GM18870 (cell line): Measurements from ENCODE around the gene SRF.
"Not testable (repeated sequence)": the region's sequence is repeated elsewhere in the genome, so short reads cannot be mapped to it uniquely, and the experiment has no call there.

Experiments
- ATAC-seq: cut with Tn5 transposase; IDR thresholded peaks from one replicate; pipeline ENCODE4 v1.9.1; 2021; ENCODE audit warnings: moderate library complexity; ENCODE audit not compliant: unreplicated experiment

SRF gene

DNA sequence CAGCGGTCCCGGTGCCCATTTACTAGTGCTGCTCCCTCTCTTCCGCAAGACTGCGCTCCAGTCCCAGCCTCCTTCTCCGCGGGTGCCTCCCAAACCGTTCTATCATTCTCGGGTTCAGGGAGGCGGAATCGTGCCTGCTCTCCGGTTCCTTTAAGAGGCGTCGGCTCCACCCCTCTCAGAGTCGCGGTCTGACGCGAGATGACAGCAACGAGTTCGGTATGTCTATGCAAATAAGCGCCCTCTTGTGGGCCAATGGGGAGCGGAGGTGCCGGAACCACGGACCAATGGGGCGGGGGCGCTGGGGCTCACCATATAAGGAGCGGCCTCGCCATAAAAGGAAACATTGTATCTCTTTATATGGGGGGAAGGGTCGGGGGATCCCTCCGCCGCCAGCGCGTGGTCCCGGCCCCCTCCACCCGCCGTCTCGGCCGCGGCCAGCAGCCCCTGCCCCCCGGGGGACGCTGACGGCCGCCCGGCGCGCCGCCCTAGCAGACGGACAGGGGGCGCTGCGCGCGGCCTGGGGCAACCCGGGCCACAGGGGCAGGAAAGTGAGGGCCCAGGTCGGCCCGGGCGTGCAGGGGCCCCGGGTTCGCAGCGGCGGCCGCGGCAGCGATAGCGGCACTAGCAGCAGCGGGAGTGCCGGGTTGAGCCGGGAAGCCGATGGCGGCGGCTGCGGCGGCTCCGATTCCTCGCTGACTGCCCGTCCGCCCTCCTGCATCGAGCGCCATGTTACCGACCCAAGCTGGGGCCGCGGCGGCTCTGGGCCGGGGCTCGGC, at the start of gene SRF:
SRF (plus strand) TSS at position 339 of the 776 bp plus-strand sequence; CDS start at position 727, 388 bp downstream.
- peak; percentile 56 for ATAC-seq

DNA sequence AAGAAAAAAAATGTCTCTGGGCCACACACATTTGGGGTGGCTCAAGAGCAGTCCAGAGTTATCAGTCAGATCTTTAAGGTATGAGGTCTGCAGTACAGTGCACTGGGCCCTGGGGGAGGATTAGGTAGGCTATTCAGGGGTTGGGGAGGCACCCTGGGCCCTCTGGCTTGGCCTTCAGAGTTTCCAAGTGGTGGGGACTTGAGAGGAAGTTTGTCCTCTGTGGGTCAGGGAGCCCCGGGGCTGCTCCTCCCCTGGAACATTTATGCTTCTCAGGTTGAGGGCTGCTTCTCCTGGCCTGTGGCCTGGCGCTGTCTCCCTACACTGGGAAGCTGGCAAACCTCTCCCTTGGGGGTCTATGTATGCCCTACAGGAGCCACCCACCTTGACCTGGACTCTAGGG, 48.9 kb upstream of the SRF start:
- ATAC-seq: no peak

DNA sequence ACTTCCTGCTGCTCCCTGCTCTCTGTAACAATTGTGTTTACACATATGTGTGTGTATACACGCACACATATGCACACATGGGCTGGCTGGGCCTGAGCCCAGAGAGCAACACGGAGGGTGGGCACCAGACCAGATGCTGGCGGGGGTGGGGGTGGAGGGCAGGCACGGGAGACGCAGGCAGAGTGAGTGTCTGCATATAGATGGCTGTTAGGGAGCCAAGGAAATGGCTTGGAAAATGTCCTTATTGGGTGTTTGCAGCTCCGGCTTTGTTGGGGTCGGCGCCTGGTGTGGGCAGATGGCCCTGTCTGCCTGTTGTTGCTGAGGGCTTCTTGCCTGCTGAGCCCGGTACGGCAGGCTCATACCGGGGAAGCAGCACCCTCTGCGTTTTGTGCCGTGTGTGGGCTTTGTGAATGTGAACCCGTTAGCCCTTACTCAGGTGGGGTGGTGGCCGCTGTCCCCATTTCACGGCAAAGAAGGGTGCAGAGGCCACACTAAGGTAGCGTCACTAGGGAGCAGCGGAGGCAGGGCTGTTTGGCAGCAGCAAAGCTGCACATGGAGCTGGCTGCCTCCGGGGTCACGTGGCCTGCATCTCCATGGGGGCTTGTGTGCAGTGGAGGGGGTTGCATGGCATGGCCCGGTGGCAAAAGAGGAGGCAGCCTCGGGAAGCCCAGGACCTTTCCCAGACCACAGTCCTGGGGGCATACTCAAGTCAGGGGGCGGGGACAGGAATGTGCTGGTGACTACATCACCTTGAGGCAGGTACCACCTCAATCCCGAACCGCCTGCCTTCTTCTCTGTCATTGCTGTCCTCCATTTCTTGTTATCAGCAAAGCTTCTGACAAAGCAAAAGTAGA, 47.4 kb upstream of the SRF start:
- no peak for ATAC-seq

DNA sequence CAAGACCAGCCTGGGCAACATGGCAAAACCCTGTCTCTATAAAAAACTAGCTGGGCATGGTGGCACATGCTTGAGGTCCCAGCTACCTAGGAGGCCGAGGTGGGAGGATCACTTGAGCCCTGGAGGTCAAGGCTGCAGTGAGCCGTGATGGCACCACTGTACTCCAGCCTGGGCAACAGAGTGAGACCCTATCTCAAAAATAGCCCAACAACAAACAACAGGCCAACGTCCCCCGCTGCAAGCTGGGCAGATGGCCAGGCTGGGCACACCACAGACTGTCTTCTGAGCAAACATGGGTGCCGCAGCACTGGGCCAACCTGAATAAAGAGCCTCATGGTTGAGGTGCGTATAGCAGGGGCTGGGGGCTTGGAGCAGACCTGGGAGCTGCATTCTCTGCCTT, 46.6 kb upstream of the SRF start:
- ATAC-seq: no peak

DNA sequence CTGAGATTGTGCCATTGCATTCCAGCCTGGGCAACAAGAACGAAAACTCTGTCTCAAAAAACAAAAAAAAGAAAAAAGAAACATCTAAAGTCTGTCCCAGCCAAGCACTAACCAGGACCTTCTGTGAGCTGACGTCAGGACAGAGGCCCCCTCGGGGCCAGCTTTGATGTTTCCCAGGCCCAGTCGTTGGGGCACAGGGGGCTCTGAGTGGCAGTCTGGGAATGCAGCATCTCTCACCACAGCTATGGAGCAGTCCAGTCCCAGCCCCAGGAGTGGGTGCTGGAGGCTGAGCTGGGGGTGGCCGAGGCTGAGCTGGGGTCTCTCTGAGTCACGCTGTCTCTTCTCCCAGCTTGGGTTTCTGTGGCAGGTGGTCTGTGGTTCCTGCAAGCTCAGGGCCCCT, 46.0 kb upstream of the SRF start:
- ATAC-seq: no peak

DNA sequence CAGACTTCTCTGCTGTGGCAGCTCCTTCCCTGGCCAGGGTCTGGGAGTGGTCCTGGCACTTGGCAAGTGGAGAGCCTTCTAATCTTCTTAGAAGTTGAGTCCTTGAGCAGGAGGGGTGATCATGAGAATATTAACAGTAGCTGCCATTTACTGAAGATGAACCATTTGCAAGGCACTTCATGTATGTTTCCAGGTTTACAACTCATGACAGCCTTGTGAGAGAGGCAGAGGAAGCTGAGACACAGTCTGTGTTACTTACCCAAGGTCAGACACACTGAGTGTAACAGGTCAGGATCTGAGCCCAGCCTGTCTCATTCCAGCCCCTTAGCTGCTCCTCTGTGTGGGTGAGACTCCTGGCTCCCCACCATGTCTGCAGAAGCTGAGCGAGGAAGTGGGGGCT, 45.5 kb upstream of the SRF start:
- no peak for ATAC-seq

DNA sequence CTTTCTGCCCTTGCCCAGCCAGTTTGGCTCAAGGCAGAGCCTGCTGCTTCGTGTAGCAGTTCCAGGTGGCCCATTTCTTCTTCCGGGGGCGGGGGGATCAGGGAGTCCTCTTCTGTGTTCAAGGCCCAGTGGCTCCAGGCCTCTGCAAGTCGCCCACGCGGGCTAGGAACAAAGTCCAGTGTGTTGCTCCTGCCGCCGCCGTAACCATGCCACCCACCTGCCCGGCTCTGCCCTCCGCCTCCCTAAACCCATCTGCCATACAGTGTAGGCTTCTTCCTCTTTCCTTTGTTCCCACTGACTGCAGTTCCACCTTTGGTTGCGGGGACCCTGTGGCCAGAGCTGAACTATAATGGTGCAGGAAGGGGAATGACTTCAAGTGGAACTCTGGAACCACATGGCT, 43.9 kb upstream of the SRF start:
- no peak for ATAC-seq

DNA sequence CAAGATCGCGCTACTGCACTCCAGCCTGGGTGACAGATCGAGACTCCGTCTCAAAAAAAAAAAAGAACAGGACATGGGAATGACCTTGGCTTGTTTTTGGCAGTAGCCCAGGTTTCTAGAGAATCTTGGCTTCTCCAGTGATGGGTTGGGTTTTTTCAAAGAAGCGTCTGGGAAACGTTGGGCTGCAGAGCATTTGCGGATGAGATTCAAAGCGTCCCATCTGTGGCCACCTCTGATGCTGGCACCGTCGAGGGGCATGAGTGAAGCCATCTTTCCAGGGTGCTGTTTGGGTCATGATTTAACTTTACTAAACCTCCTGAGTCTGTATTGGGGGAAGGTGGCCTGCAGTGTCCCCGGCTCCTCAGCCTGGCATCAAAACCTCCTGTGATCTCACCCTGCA, 43.2 kb upstream of the SRF start:
- no peak for ATAC-seq

DNA sequence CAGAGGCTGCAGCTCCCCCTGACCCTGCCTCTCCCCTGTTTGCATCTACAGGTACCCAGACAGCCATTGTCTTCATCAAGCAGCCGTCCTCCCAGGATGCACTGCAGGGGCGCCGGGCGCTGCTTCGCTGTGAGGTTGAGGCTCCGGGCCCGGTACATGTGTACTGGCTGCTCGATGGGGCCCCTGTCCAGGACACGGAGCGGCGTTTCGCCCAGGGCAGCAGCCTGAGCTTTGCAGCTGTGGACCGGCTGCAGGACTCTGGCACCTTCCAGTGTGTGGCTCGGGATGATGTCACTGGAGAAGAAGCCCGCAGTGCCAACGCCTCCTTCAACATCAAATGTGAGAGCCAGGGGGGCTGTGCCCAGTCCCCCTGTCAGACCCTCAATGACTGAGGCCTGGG, 42.1 kb upstream of the SRF start:
- no peak for ATAC-seq

DNA sequence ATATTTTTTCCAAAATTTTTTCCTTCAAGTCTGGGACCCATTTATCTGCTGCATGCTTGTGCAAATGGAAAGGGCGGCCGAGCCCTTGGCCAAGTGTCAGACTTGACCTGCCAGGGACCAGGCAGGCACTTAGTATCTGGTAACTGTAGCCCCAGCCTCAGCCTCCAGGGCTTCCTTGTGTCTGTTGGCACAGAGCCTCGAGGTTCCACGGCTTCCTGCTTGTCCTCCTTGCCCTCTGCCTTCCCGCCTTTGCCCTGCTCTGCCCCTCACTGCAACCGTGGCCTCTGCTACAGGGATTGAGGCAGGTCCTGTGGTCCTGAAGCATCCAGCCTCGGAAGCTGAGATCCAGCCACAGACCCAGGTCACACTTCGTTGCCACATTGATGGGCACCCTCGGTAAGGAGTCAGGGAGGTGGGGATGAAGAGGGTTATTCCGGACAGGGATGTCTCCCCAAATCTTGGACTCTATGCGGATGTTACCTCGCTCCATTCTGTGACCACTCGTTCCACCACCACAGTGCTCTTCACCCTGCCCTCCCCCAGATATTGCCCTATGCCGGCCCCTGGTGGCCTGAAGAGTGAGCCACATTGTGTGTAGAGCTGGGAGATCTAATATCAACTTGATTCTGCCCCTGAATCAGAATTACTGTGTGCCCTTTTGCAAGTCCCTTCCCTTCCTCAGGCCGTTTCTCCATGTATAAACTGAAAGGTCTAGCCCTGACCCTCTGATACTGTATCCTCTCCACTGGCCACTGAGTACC, 41.5 kb upstream of the SRF start:
- ATAC-seq: no peak

DNA sequence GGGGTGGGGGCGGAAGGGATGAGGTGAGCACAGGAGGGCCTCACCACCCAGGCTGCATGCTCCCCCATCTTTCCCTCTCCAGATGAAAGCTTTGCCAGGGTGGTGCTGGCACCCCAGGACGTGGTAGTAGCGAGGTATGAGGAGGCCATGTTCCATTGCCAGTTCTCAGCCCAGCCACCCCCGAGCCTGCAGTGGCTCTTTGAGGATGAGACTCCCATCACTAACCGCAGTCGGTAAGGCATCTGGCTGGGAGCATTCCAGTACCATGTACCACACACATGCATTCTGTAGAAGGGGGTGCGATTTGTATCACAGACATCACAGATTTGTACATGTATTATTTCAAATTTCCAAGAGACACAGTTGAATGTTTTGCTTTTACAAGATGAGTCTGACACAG, 40.6 kb upstream of the SRF start:
- ATAC-seq: no peak

DNA sequence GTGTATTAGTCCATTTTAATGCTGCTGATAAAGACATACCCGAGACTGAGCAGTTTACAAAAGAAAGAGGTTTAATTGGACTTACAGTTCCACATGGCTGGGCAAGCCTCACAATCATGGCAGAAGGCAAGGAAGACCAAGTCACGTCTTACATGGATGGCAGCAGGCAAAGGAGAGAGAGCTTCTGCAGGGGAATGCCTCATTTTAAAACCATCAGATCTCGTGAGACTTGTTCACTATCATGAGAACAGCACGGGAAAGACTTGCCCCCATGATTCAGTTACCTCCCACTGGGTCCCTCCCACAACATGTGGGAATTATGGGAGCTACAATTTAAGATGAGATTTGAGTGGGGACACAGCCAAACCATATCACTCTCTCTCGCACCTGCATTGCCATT, 39.7 kb upstream of the SRF start:
- ATAC-seq: not testable (repeated sequence)

DNA sequence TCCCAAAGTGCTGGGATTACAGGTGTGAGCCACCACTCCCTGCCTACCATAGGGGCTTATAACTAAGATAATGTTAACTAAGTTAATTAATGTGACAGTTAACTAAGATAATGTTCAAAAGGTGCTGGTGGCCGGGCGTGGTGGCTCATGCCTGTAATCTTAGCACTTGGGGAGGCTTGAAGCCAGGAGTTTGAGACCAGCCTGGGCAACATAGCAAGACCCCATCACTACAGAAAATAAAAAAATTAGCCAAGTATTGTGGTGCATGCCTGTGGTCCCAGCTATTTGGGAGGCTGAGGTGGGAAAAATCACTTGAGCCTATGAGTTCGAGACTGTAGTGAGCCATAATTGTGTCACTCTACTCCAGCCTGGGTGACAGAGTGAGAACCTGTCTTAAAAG, 32.8 kb upstream of the SRF start:
- no peak for ATAC-seq

DNA sequence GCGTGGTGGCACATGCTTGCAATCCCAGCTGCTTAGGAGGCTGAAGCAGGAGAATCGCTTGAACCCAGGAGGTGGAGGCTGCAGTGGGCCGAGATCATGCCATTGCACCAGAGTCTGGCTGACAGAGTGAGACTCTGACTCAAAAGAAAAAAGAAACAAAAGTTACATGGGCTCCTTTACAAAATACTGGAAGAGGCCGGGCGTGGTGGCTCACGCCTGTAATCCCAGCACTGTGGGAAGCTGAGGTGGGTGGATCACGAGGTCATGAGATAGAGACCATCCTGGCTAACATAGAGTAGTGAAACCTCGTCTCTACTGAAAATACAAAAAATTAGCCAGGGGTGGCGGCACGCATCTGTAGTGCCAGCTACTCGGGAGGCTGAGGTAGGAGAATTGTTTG, 31.1 kb upstream of the SRF start:
- not testable (repeated sequence) for ATAC-seq

DNA sequence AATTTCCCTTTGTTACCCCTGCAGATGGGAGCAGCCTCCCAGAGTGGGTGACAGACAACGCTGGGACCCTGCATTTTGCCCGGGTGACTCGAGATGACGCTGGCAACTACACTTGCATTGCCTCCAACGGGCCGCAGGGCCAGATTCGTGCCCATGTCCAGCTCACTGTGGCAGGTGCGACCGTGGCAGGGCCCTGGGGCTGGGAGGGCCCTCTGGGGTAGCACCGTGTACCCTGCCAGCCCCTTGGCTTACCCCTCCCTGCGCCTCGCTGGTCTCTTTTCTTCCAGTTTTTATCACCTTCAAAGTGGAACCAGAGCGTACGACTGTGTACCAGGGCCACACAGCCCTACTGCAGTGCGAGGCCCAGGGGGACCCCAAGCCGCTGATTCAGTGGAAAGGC, 29.4 kb upstream of the SRF start:
- ATAC-seq: no peak

DNA sequence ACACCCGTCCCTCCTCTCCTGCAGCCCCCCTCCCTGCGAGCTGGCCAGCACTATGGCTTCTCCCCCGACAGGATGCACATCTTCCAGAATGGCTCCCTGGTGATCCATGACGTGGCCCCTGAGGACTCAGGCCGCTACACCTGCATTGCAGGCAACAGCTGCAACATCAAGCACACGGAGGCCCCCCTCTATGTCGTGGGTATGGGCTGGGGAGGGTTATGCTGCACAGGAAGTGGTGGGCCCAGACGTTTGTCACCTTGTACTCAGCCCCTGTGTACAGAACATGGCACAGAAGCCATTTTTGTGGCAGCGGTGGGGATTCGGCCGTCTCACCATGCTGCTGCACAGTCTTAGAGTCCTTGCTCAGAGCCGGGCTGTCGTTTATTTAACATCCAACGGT, 29.0 kb upstream of the SRF start:
- no peak for ATAC-seq

DNA sequence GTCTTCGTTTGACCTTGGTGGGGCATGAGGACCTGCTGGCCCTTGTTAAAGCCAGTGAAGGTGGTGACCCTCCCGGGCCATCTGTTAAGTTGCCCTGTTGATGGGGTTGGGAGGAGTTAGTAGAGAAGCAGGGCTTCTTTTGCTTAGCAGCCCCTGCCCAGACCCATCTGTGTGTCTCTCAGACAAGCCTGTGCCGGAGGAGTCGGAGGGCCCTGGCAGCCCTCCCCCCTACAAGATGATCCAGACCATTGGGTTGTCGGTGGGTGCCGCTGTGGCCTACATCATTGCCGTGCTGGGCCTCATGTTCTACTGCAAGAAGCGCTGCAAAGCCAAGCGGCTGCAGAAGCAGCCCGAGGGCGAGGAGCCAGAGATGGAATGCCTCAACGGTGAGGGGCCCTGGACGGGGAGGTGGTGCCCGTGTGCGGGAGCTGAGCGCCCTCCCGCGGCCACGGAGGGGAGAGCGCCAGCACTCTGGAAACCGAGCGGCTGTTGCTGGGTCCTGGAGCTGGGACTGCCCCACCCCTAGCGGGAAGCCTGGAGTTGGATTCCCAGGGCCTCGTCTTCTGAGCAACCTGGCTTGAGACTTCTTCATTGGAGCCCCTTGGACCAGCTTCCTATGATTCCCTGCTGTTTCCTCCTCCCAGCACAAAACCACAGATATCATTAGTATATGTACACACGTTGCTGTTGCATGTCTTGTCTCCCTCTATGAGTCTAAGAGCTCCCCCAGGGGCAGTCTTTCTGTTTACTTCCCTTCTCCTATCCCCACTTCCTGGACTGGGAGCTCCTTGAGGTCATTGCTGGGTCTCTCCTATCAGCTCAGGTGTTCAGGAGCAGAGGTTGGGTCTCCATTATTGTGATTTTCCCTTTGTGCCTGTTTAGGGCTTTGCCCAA, 27.6 kb upstream of the SRF start:
- ATAC-seq: no peak

DNA sequence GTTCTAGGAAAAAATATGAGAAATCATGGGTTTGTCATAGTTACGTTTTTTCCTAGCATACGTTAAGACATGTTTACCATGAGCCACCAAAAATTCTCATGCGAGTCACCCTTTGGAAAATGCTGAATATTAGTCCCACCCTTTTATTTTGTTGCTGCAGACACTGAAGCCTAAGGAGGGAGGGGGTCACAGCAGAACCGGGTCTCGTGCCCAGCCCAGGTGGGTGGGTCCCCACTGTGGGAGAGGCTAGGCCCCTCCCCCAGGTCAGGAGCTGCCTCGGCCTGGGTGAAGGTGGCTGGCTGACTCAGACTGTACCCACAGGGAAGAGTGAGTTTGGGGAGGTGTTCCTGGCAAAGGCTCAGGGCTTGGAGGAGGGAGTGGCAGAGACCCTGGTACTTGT, 26.2 kb upstream of the SRF start:
- ATAC-seq: no peak

DNA sequence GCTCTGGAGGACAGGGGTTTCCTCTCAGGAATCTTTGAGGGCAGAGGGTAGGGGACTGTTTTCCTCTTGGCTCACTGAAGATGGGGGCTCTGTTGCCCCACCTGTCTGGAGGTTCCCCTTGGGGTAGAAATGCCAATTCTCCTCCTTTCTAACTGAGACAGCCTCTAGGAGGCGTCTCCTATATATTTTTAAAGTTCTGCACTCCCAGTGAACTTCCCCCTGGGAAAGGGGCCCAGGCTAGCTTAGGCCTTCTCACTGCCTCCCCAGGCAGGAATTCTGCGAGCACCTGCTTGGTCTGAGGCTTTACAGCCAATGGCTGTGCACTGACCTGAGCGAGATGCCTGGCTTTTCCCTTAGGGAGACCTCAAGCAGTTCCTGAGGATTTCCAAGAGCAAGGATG, 24.8 kb upstream of the SRF start:
- no peak for ATAC-seq
